ENCODE measurements around the gene GAGE12J. TPM values are rescaled to one million over a fixed set of nuclear protein-coding genes. Genes with fewer than 3 reads are reported as not detected.

Gene GAGE12J
- total and polyA plus RNA-seq, 9 of the 15 experiments (the other 6 are each of a cell fraction or from before 2014, with no cell fraction given): 0.20 to 0.84 (median 0.64) TPM; not detected in 5

DNA sequence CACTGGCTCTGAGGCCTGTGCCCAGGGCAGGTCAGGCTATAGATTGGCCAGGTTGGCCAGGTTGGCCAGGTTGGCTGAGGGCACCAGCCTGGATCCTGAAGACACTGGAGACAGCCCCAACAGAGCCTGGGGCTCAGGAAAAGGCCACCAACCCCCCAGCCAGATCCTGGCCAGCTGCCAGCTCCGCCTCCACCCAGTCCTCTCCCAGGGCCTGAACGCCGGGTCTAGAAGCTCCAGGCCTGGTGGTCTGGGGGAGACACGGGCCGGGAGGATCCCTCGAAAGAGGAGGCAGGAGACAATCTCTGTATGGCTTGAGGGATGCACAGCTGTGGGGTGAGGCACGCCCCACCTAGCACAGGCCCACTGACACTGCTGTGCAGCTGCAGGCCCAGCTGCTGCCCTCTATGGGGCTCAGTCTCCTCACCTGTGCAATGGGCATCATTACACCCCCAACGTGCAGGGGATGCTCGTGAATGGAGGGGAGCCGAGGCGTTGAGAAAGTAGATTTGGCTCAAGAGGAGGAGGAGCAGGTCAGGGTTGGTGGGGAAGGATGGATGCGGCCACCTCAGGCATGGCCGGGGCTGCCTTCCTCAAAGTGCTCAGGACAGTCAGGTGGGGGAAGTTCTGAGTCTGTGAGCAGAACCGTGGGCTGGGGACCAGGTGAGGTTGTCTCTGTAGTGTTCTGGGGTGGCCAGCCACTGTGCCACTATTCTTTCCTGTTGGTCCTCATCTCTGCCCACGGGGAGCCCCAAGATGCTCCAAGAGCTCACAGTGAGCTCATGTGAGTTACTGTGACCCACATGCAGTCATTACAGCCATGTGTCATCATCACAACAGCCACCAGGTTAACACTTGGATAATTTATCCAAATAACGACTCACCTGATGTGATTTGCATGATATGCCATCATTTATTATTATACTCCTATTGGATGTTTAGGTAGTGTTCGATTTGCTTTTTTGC, 29.2 kb upstream of the GAGE12J start:
- Histone ChIP-seq H2AFZ (ENCODE audit: low read depth, low read length) (peak overlapping the region; percentile 75), H3K36me3 (ENCODE audit: control insufficient read depth, insufficient read depth, low read length) (no peaks in the 10 kb centered on the region), H4K20me1 (replicated peaks; ENCODE audit: control insufficient read depth, insufficient read depth, low read length) (no peaks in the 10 kb centered on the region), H3K4me2 (ENCODE audit: insufficient read depth, low read length) (no peak overlapping the region), H3K9ac (ENCODE audit: insufficient read depth in 1 of 2, low read depth in 2 of 2, low read length in 2 of 2) (peak overlapping the region in 1 of 2 experiments; percentile 61; a peak in 2 of 4 replicates), H3K79me2 (ENCODE audit: control insufficient read depth, insufficient read depth, low read length) (no peaks in the 10 kb centered on the region), H3K9me1 (ENCODE audit: control insufficient read depth, insufficient read depth, low read length) (no peaks in the 10 kb centered on the region), H3K27ac (ENCODE audit: extremely low read depth, low read depth, low read length) (no peak overlapping the region), H3K9me3 (replicated peaks; ENCODE audit: control insufficient read depth, insufficient read depth, low read depth, low read length) (no peaks in the 10 kb centered on the region), H3K4me3 (no peak overlapping the region), H3K27me3 (ENCODE audit: control insufficient read depth in 2 of 2, insufficient read depth in 2 of 2, low read length in 2 of 2) (no peaks in the 10 kb centered on the region), H3K4me1 (replicated peaks in 1 of 2; ENCODE audit: control insufficient read depth in 2 of 2, insufficient read depth in 2 of 2, low read length in 2 of 2) (peaks cover 4 to 13% of the 10 kb centered on the region in 2 experiments; a peak in 4 of 5 replicates)
- POLR2A ChIA-PET: interaction anchor here (0.6 kb wide), 1 partner anchor 17 kb away, joined by 4 read pairs; no protein-coding TSS in a partner anchor
- ATAC-seq (peak; percentile 13), DNase-seq (ENCODE audit: extremely low read depth in 1 of 4, low spot score in 3 of 4) (no peak), FAIRE-seq (no peak)
- CTCF ChIA-PET (ENCODE audit: low intra/inter-chr PET ratio): interaction anchor here (1.6 kb wide), 1 partner anchor 462 kb away, joined by 3 read pairs; no protein-coding TSS in a partner anchor
- in situ Hi-C loops (cut with MboI) (loop anchor here (10.0 kb wide), 1 partner anchor 242 kb away; the partner anchor contains the start of gene GAGE12C), intact Hi-C loops (cut with micrococcal nuclease) (loop anchor here (2.0 to 5.0 kb wide), 3 partner anchors 344 to 545 kb away; no protein-coding TSS in a partner anchor)
- 41% methylated on average over 16 of the region's 17 CpGs for WGBS (ENCODE audit: insufficient coverage, low coverage, missing lambda C conversion rate)
- BruUV-seq (replicated peaks): no TSS peak
- TF ChIP-seq ZNF263 (CRISPR knock-in tag; IDR thresholded peaks at IDR 0.05; ENCODE audit: borderline replicate concordance): no peak
- TF ChIP-seq ZSCAN32 (CRISPR knock-in tag; IDR thresholded peaks at IDR 0.05): no peak
- TF ChIP-seq PHF20 (IDR thresholded peaks at IDR 0.05; ENCODE audit: partially characterized antibody): no peak
- TF ChIP-seq SRSF1 (IDR thresholded peaks at IDR 0.05; ENCODE audit: low read depth, low read length): no peak
- TF ChIP-seq YBX1 (IDR thresholded peaks at IDR 0.05): no peak
- TF ChIP-seq, protein P1, sequence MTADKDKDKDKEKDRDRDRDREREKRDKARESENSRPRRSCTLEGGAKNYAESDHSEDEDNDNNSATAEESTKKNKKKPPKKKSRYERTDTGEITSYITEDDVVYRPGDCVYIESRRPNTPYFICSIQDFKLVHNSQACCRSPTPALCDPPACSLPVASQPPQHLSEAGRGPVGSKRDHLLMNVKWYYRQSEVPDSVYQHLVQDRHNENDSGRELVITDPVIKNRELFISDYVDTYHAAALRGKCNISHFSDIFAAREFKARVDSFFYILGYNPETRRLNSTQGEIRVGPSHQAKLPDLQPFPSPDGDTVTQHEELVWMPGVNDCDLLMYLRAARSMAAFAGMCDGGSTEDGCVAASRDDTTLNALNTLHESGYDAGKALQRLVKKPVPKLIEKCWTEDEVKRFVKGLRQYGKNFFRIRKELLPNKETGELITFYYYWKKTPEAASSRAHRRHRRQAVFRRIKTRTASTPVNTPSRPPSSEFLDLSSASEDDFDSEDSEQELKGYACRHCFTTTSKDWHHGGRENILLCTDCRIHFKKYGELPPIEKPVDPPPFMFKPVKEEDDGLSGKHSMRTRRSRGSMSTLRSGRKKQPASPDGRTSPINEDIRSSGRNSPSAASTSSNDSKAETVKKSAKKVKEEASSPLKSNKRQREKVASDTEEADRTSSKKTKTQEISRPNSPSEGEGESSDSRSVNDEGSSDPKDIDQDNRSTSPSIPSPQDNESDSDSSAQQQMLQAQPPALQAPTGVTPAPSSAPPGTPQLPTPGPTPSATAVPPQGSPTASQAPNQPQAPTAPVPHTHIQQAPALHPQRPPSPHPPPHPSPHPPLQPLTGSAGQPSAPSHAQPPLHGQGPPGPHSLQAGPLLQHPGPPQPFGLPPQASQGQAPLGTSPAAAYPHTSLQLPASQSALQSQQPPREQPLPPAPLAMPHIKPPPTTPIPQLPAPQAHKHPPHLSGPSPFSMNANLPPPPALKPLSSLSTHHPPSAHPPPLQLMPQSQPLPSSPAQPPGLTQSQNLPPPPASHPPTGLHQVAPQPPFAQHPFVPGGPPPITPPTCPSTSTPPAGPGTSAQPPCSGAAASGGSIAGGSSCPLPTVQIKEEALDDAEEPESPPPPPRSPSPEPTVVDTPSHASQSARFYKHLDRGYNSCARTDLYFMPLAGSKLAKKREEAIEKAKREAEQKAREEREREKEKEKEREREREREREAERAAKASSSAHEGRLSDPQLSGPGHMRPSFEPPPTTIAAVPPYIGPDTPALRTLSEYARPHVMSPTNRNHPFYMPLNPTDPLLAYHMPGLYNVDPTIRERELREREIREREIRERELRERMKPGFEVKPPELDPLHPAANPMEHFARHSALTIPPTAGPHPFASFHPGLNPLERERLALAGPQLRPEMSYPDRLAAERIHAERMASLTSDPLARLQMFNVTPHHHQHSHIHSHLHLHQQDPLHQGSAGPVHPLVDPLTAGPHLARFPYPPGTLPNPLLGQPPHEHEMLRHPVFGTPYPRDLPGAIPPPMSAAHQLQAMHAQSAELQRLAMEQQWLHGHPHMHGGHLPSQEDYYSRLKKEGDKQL (CRISPR knock-in tag; IDR thresholded peaks at IDR 0.05; ENCODE audit: borderline replicate concordance): no peak
- 0 out of 4 replicates have a peak, but pooled peaks of 1 of the 2 experiments have one; percentile 23 for TF ChIP-seq KDM1A (IDR thresholded peaks at IDR 0.05)
- TF ChIP-seq, protein P2, sequence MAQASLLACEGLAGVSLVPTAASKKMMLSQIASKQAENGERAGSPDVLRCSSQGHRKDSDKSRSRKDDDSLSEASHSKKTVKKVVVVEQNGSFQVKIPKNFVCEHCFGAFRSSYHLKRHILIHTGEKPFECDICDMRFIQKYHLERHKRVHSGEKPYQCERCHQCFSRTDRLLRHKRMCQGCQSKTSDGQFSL (CRISPR knock-in tag; IDR thresholded peaks at IDR 0.05): peak; percentile 84
- TF ChIP-seq, protein P2 (tag; IDR thresholded peaks at IDR 0.05): no peak
- TF ChIP-seq RBM25 (IDR thresholded peaks at IDR 0.05; ENCODE audit: low read depth, low read length, severe bottlenecking): peak; percentile 48
- no peak for TF ChIP-seq ZNF507 (tag; conservative IDR thresholded peaks at IDR 0.05)
- no peak for TF ChIP-seq NCOA1 (IDR thresholded peaks at IDR 0.05; ENCODE audit: low read depth)
- TF ChIP-seq POLR2B (IDR thresholded peaks at IDR 0.05; ENCODE audit: low read depth, partially characterized antibody): no peak
- TF ChIP-seq BCOR (IDR thresholded peaks at IDR 0.05): peak; percentile 53; the same call in 1 of the 2 replicates
- TF ChIP-seq POLR2G (IDR thresholded peaks at IDR 0.05; ENCODE audit: low read depth, low read length): no peak
- TF ChIP-seq ATF7 (IDR thresholded peaks at IDR 0.05): no peak

All from K562 (cell line).